ENCODE results near the gene IGSF9. TPM values are rescaled to one million over a fixed set of nuclear protein-coding genes. Genes with fewer than 3 reads are reported as not detected.

The IGSF9 gene
- total RNA-seq, 1 experiment from 2014 or later, result 21.2 TPM

DNA sequence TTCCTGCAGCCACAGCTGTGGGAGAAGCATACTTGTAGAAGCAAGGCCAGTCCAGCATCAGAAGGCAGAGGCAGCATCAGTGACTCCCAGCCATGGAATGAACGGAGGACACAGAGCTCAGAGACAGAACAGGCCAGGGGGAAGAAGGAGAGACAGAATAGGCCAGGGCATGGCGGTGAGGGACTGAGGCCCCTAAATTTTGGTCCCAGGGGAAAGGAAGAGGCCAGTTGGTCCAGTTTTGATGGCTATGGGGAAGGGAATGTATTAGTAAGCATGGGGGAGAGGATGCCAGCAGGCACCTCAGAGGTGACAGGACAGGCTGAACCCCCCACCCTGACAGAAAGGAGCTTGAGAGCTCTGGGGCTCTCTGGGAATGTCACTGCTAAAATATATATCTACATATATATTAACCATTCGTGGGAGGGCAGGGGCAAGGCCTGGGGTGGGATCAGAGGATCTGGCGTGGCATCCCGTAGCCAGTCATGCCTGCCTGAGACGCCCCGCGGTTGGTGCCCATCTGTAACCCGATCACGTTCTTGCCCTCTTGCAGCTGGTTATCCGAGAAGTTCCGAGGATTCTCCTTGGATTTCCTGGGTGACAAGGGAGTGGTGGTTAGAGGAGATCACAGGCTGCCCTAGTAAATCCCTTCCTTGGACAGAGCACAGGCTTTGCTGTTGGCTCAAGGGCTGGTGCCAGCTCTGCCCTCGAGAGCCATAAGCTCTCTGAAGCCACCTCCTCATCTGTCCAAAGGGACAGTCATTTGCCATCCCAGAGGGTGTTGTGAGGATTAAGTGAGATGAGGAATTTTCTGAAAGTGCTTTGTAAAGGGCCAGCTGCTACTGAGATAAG is 26.8 kb downstream of the IGSF9 start:
- ChIA-PET CTCF (interaction anchor here (1.0 kb wide), 1 partner anchor 120 kb away, joined by 3 read pairs; no protein-coding TSS in a partner anchor), POLR2A (no interaction called here)
- TF ChIP-seq, protein P1, sequence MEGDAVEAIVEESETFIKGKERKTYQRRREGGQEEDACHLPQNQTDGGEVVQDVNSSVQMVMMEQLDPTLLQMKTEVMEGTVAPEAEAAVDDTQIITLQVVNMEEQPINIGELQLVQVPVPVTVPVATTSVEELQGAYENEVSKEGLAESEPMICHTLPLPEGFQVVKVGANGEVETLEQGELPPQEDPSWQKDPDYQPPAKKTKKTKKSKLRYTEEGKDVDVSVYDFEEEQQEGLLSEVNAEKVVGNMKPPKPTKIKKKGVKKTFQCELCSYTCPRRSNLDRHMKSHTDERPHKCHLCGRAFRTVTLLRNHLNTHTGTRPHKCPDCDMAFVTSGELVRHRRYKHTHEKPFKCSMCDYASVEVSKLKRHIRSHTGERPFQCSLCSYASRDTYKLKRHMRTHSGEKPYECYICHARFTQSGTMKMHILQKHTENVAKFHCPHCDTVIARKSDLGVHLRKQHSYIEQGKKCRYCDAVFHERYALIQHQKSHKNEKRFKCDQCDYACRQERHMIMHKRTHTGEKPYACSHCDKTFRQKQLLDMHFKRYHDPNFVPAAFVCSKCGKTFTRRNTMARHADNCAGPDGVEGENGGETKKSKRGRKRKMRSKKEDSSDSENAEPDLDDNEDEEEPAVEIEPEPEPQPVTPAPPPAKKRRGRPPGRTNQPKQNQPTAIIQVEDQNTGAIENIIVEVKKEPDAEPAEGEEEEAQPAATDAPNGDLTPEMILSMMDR (IDR thresholded peaks at IDR 0.05; ENCODE audit: insufficient read depth in 1 of 2, low read depth in 1 of 2, low read length in 1 of 2, severe bottlenecking in 1 of 2, unreplicated experiment in 1 of 2), result no peak
- no peak for DNase-seq
- H3K4me3 Mint-ChIP-seq (ENCODE audit: unreplicated experiment), result no peak overlapping the region
- Histone ChIP-seq H3K4me1 (peaks cover 84% of the 10 kb centered on the region), H3K9me3 (no peaks in the 10 kb centered on the region), H3K4me3 (ENCODE audit: low read depth, low read length) (no peak overlapping the region), H3K36me3 (ENCODE audit: control insufficient read depth, insufficient read depth, low read length) (peaks cover 4% of the 10 kb centered on the region), H3K27me3 (replicated peaks; ENCODE audit: control insufficient read depth, insufficient read depth, low read length) (no peaks in the 10 kb centered on the region)
- peaks cover 71% of the 10 kb centered on the region for H3K4me1 Mint-ChIP-seq (ENCODE audit: low read depth, unreplicated experiment)
- H3K9me3 Mint-ChIP-seq (ENCODE audit: unreplicated experiment), result no peaks in the 10 kb centered on the region
- peaks cover 86% of the 10 kb centered on the region for H3K36me3 Mint-ChIP-seq (ENCODE audit: insufficient read depth, unreplicated experiment)
- H3K27me3 Mint-ChIP-seq (ENCODE audit: insufficient read depth, unreplicated experiment), result no peaks in the 10 kb centered on the region
- intact Hi-C loops (cut with micrococcal nuclease; ENCODE audit: unreplicated experiment), result no loop called here
- peak overlapping the region; percentile 0 for H3K27ac Mint-ChIP-seq (ENCODE audit: unreplicated experiment)
- BruUV-seq (replicated peaks), result TSS peak; percentile 6

DNA sequence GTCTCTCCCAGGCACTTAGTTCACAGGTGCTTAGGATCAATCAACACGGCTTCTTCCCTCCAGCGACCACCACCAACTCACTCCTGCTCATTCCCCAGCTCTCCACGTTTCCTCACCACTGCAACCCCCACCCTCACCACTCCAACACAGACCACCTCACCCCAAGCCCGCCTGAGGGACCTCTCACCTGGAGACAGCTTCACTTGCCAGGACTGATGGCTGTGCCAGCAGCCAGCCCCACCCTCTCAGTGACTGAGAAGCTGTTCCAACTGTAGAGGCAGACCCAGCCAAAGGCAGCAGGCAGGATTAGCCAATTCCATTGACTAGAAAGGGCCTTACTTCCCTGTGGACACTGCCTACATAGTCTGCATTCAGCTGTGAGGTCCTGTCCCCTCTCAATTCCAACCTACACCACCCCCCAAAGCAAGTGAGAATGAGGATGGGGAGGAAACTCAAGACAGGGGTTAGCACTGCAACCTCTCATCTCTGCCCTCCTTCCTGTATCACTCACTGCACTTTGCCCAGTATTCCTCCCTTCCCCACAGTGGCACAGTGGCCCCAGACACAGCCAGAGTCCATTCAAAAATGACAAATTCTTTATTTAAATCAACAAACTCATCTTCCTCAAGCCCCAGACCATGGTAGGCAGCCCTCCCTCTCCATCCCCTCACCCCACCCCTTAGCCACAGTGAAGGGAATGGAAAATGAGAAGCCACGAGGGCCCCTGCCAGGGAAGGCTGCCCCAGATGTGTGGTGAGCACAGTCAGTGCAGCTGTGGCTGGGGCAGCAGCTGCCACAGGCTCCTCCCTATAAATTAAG is 27.7 kb downstream of the IGSF9 start:
- Mint-ChIP-seq H3K36me3 (ENCODE audit: insufficient read depth, unreplicated experiment) (peaks cover 82% of the 10 kb centered on the region), H3K27me3 (ENCODE audit: insufficient read depth, unreplicated experiment) (no peaks in the 10 kb centered on the region), H3K27ac (ENCODE audit: unreplicated experiment) (peak overlapping the region; percentile 88), H3K9me3 (ENCODE audit: unreplicated experiment) (no peaks in the 10 kb centered on the region), H3K4me1 (ENCODE audit: low read depth, unreplicated experiment) (peaks cover 70% of the 10 kb centered on the region), H3K4me3 (ENCODE audit: unreplicated experiment) (no peak overlapping the region)
- intact Hi-C loops (cut with micrococcal nuclease; ENCODE audit: unreplicated experiment), result no loop called here
- H3K4me3 ChIP-seq (ENCODE audit: low read depth, low read length), result no peak overlapping the region
- ChIA-PET CTCF (interaction anchor here (1.0 kb wide), 1 partner anchor 119 kb away, joined by 3 read pairs; no protein-coding TSS in a partner anchor), POLR2A (no interaction called here)
- TF ChIP-seq, protein P1 (IDR thresholded peaks at IDR 0.05; ENCODE audit: insufficient read depth in 1 of 2, low read depth in 1 of 2, low read length in 1 of 2, severe bottlenecking in 1 of 2, unreplicated experiment in 1 of 2), result no peak
- H3K36me3 ChIP-seq (ENCODE audit: control insufficient read depth, insufficient read depth, low read length), result peaks cover 4% of the 10 kb centered on the region
- H3K27me3 ChIP-seq (replicated peaks; ENCODE audit: control insufficient read depth, insufficient read depth, low read length), result no peaks in the 10 kb centered on the region
- DNase-seq, result no peak
- H3K4me1 ChIP-seq, result peaks cover 84% of the 10 kb centered on the region
- no TSS peak for BruUV-seq (replicated peaks)
- H3K9me3 ChIP-seq, result no peaks in the 10 kb centered on the region

Measured in Caco-2 (cell line).